Natural killer cell (primary cell): ENCODE results near the gene HOMER3. TPM values are rescaled to one million over a fixed set of nuclear protein-coding genes. Genes with fewer than 3 reads are reported as not detected.

ENCODE experiments used
- ATAC-seq, 3 donors: fragments of 150-1000 bp in 2 of 3; fragments of 200-7000 bp in 1 of 3; cut with Tn5 transposase; 1 replicate in 1 of 3; 2 replicates in 2 of 3; pipeline ENCODE4 v1.10.0; 2021; ENCODE audit warnings: mild to moderate bottlenecking in 2 of 3, moderate library complexity in 2 of 3
- DNase-seq, 2 donors: peaks; one replicate each; pipeline versions ENCODE4 v3.0.0 to v3.0.0-alpha.2; 2013 to 2021; ENCODE audit warnings: mixed read lengths in 1 of 2
- H3K27ac ChIP-seq: one replicate; pipeline ENCODE4 v1.5.1; 2013; ENCODE audit warnings: mild to moderate bottlenecking, low read length
- H3K27me3 ChIP-seq: one replicate; pipeline ENCODE4 v1.6.1; 2013; ENCODE audit warnings: low read length; ENCODE audit not compliant: control insufficient read depth, insufficient read depth
- H3K36me3 ChIP-seq: one replicate; pipeline ENCODE4 v1.6.1; 2013; ENCODE audit warnings: low read length; ENCODE audit not compliant: control insufficient read depth, insufficient read depth
- H3K4me1 ChIP-seq: one replicate; pipeline ENCODE4 v1.6.1; 2013; ENCODE audit warnings: low read length; ENCODE audit not compliant: control insufficient read depth, insufficient read depth
- H3K4me3 ChIP-seq: one replicate; pipeline ENCODE4 v1.5.1; 2013; ENCODE audit warnings: low read length
- H3K9me3 ChIP-seq: one replicate; pipeline ENCODE4 v1.6.1; 2013; ENCODE audit warnings: low read length; ENCODE audit not compliant: control insufficient read depth, insufficient read depth
- H3K27ac Mint-ChIP-seq, 2 donors: one replicate each; pipeline ENCODE4 v1.8.0; 2022; ENCODE audit warnings: mild to moderate bottlenecking in 2 of 2, mixed read lengths in 2 of 2, moderate library complexity in 1 of 2
- H3K27me3 Mint-ChIP-seq, 2 donors: one replicate each; pipeline ENCODE4 v1.8.0; 2022; ENCODE audit warnings: low read depth in 2 of 2, mixed read lengths in 2 of 2
- H3K36me3 Mint-ChIP-seq: one replicate; pipeline ENCODE4 v1.8.0; 2022; ENCODE audit warnings: mixed read lengths
- H3K4me1 Mint-ChIP-seq, 2 donors: one replicate each; pipeline ENCODE4 v1.8.0; 2022; ENCODE audit warnings: mixed read lengths in 2 of 2
- H3K4me3 Mint-ChIP-seq: one replicate; pipeline ENCODE4 v1.8.0; 2022; ENCODE audit warnings: mild to moderate bottlenecking, moderate library complexity, mixed read lengths
- H3K9me3 Mint-ChIP-seq, 2 donors: one replicate each; pipeline ENCODE4 v1.8.0; 2022; ENCODE audit warnings: mixed read lengths in 2 of 2
- CTCF ChIP-seq: fragments of 200-600 bp; IDR thresholded peaks from one replicate; pipeline ENCODE4 v1.8.0; 2022; ENCODE audit warnings: antibody characterized with exemption
- WGBS: methylation state at CpG from one replicate; pipeline ENCODE4 v1.1.7; 2013; ENCODE audit warnings: missing lambda C conversion rate; ENCODE audit not compliant: insufficient coverage; 5-methylcytosine and 5-hydroxymethylcytosine counted together
- intact Hi-C: fragments of 100-400 bp; cut with micrococcal nuclease; formaldehyde crosslinking; loops from one replicate; pipeline ENCODE4 v1.14.2; 2022
- total RNA-seq, 4 donors: library from RNA; stranded (reverse); fragments of 120-200 nt in 1 of 4; gene quantifications; one replicate each; pipeline versions ENCODE4 v1.2.3 to v1.2.4, GENCODE V29; 2013 to 2022

HOMER3 gene
- total RNA-seq, 3 donors from 2014 or later (not counting 1 experiment from before 2014, with no cell fraction given), result 0.19 to 4.8 TPM; not detected in 1

DNA sequence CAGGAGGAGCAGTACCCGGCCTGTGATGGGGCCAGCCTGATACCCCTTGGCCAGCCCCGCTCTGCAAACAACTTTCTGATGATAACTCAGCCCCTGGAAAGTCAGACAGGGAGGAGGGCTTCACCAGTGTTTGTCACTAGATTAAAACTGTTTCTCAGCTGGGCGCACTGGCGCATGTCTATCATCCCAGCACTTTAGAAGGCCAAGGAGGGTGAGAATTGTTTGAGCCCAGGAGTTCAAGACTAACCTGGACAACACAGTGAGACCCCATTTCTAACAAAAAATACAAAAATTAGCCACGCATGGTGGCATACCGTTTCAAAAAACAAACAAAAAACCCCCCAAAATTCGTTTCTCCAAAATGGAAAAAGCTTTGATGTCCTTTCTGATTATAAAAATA is 39.5 kb downstream of the HOMER3 start:
- Mint-ChIP-seq H3K4me1 (peaks cover 7 to 9% of the 10 kb centered on the region in 2 donors), H3K27ac (no peak overlapping the region), H3K9me3 (no peaks in the 10 kb centered on the region), H3K27me3 (peaks cover 7 to 10% of the 10 kb centered on the region in 2 donors), H3K4me3 (no peak overlapping the region), H3K36me3 (no peaks in the 10 kb centered on the region)
- DNase-seq, result no peak
- Histone ChIP-seq H3K4me3 (no peak overlapping the region), H3K27ac (no peak overlapping the region), H3K36me3 (peaks cover 42% of the 10 kb centered on the region), H3K9me3 (no peaks in the 10 kb centered on the region), H3K27me3 (no peaks in the 10 kb centered on the region), H3K4me1 (peaks cover 2% of the 10 kb centered on the region)
- TF ChIP-seq CTCF, result no peak
- WGBS, result 96% methylated on average over 7 of the region's 7 CpGs
- no peak for ATAC-seq
- intact Hi-C loops, result no loop called here

GRCh38 chr19:18900700-18901481 is 40.1 kb downstream of the HOMER3 start:
- Histone ChIP-seq H3K9me3 (no peaks in the 10 kb centered on the region), H3K27me3 (no peaks in the 10 kb centered on the region), H3K36me3 (peaks cover 38% of the 10 kb centered on the region), H3K4me3 (no peak overlapping the region), H3K27ac (no peak overlapping the region), H3K4me1 (peaks cover 3% of the 10 kb centered on the region)
- ATAC-seq (no peak), DNase-seq (no peak)
- no peak for TF ChIP-seq CTCF
- Mint-ChIP-seq H3K9me3 (no peaks in the 10 kb centered on the region), H3K4me3 (no peak overlapping the region), H3K36me3 (no peaks in the 10 kb centered on the region), H3K27ac (no peak overlapping the region), H3K27me3 (peaks cover 7 to 13% of the 10 kb centered on the region in 2 donors), H3K4me1 (peaks cover 7 to 13% of the 10 kb centered on the region in 2 donors)
- WGBS, result 91% methylated on average over 17 of the region's 17 CpGs
- intact Hi-C loops, result no loop called here

GRCh38 chr19:18899624-18900560 is 41.1 kb downstream of the HOMER3 start:
- Mint-ChIP-seq H3K27ac (no peak overlapping the region), H3K27me3 (peaks cover 7 to 13% of the 10 kb centered on the region in 2 donors), H3K9me3 (no peaks in the 10 kb centered on the region), H3K4me3 (no peak overlapping the region), H3K36me3 (no peaks in the 10 kb centered on the region), H3K4me1 (peaks cover 7 to 13% of the 10 kb centered on the region in 2 donors)
- H3K27ac ChIP-seq, result no peak overlapping the region
- H3K36me3 ChIP-seq, result peaks cover 35% of the 10 kb centered on the region
- TF ChIP-seq CTCF, result no peak
- WGBS, result 95% methylated on average over 20 of the region's 20 CpGs
- H3K4me3 ChIP-seq, result no peak overlapping the region
- no peaks in the 10 kb centered on the region for H3K27me3 ChIP-seq
- DNase-seq (no peak), ATAC-seq (no peak)
- intact Hi-C loops, result no loop called here
- H3K9me3 ChIP-seq, result no peaks in the 10 kb centered on the region
- peaks cover 8% of the 10 kb centered on the region for H3K4me1 ChIP-seq
